ENCODE data around the gene MFGE8. TPM values are rescaled to one million over a fixed set of nuclear protein-coding genes. Genes with fewer than 3 reads are reported as not detected.

Gene MFGE8
- polyA plus RNA-seq, 1 experiment, result 1,967 TPM

DNA sequence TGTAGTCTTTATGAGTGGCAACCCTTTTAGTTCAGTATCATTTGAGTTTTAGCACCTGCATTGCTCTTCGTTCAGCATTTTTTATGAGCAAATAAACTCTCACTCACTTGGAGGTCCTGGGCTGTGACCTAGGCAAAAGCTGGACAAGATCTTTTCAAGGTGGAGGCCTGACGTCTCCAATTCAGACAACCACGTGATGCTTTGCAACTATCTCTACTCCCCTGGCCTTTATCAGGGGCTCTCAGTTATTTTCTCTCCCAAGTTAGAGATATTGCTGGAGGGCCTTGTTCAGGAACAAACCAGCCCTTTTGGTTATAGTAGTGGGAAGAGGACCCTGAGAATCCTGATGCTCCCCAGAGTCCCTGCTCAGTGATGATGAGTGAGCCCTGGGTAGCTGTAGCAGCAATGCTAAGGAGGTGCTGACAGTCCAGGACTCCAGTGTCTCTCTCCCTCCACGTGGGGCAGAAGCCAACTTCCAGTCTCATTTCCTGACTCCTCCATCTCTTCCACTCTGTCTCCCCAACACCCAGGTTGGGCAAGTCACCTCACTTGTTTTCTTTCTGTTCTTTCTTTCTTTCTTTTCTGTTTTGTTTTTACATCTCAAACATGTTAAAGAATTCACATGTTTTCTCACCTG is 48.2 kb downstream of the MFGE8 start:
- CTCF ChIA-PET, result interaction anchor here (1.6 kb wide), 2 partner anchors 14 to 18 kb away, joined by 3 to 4 read pairs; no protein-coding TSS in a partner anchor
- DNase-seq (ENCODE audit: low read depth), result no peak
- H3K36me3 ChIP-seq (ENCODE audit: control insufficient read depth, insufficient read depth, low read length), result no peaks in the 10 kb centered on the region
- peaks cover 16% of the 10 kb centered on the region for H3K27me3 ChIP-seq (ENCODE audit: control insufficient read depth, insufficient read depth, low read length)
- POLR2A ChIA-PET, result no interaction called here
- TF ChIP-seq, protein P1, sequence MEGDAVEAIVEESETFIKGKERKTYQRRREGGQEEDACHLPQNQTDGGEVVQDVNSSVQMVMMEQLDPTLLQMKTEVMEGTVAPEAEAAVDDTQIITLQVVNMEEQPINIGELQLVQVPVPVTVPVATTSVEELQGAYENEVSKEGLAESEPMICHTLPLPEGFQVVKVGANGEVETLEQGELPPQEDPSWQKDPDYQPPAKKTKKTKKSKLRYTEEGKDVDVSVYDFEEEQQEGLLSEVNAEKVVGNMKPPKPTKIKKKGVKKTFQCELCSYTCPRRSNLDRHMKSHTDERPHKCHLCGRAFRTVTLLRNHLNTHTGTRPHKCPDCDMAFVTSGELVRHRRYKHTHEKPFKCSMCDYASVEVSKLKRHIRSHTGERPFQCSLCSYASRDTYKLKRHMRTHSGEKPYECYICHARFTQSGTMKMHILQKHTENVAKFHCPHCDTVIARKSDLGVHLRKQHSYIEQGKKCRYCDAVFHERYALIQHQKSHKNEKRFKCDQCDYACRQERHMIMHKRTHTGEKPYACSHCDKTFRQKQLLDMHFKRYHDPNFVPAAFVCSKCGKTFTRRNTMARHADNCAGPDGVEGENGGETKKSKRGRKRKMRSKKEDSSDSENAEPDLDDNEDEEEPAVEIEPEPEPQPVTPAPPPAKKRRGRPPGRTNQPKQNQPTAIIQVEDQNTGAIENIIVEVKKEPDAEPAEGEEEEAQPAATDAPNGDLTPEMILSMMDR (IDR thresholded peaks at IDR 0.05; ENCODE audit: insufficient read depth, low read depth, low read length), result no peak
- no peak overlapping the region for H3K4me3 ChIP-seq (ENCODE audit: low read depth, low read length)

DNA sequence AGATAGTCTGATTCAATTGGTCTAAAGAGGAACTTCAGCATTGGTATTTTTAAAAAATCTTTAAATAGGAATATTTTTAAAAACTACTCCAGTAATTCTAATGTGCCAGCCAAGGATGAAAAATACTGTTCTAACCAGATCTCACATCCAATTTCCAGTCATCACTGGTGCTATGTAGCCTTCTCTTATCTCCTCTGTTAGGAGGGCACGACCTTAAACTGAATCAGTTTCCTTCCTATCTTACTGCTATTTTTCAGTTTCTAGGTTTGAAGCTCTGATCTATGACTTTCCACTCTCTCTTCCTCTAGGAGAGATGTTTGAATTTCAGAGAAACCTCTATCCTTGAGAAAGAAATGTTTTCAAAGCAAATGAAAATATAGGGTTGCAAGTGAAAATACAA is 49.8 kb downstream of the MFGE8 start:
- Histone ChIP-seq H3K27me3 (ENCODE audit: control insufficient read depth, insufficient read depth, low read length) (peaks cover 19% of the 10 kb centered on the region), H3K36me3 (ENCODE audit: control insufficient read depth, insufficient read depth, low read length) (no peaks in the 10 kb centered on the region), H3K4me3 (ENCODE audit: low read depth, low read length) (no peak overlapping the region)
- ChIA-PET POLR2A (interaction anchor here (0.7 kb wide), 1 partner anchor 430 kb away, joined by 3 read pairs; no protein-coding TSS in a partner anchor), CTCF (no interaction called here)
- no peak for DNase-seq (ENCODE audit: low read depth)
- TF ChIP-seq, protein P1 (IDR thresholded peaks at IDR 0.05; ENCODE audit: insufficient read depth, low read depth, low read length), result no peak

DNA sequence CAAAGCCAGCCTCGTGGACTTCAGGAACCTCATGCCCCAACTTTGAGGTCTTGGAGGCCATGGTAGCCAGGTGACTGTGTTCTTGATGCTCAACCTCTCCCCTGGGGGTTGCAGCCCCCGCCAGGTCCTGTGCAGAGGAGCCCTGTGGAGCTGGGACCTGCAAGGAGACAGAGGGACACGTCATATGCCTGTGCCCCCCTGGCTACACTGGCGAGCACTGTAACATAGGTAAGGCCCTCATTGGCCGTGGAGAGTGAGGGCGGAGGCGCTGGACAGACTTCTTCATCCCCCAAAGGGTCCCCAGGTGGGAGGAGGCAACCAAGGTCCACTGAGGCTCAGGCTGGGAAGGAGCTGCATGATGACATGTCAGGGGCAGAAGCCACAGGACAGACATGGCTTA is 53.0 kb downstream of the MFGE8 start:
- ChIA-PET POLR2A (no interaction called here), CTCF (interaction anchor here (0.8 kb wide), 1 partner anchor 203 kb away, joined by 3 read pairs; no protein-coding TSS in a partner anchor)
- Histone ChIP-seq H3K36me3 (ENCODE audit: control insufficient read depth, insufficient read depth, low read length) (no peaks in the 10 kb centered on the region), H3K4me3 (ENCODE audit: low read depth, low read length) (no peak overlapping the region), H3K27me3 (ENCODE audit: control insufficient read depth, insufficient read depth, low read length) (peaks cover 16% of the 10 kb centered on the region)
- TF ChIP-seq, protein P1 (IDR thresholded peaks at IDR 0.05; ENCODE audit: insufficient read depth, low read depth, low read length), result no peak
- no peak for DNase-seq (ENCODE audit: low read depth)

DNA sequence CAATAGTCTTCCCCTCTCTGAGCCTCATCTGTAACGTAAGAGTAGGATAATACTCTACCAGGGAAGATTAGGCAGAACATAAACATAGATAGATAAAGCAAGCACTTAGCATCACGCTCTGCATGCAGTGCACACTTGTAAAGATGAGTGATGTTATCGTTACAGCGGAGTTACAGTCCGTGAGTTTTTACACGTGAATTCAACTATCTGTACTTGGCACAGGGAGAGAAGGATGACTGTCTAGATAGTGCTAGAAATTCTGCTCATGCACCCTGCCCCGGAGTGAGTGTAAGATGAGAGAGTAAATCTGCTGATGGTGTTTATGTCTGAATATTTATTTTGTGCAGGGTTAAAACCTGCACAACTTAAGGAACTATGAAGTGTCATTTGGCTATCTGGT is 53.6 kb downstream of the MFGE8 start:
- no peaks in the 10 kb centered on the region for H3K36me3 ChIP-seq (ENCODE audit: control insufficient read depth, insufficient read depth, low read length)
- DNase-seq (ENCODE audit: low read depth), result no peak
- peaks cover 16% of the 10 kb centered on the region for H3K27me3 ChIP-seq (ENCODE audit: control insufficient read depth, insufficient read depth, low read length)
- CTCF ChIA-PET, result interaction anchor here (0.8 kb wide), 1 partner anchor 203 kb away, joined by 3 read pairs; no protein-coding TSS in a partner anchor
- TF ChIP-seq, protein P1 (IDR thresholded peaks at IDR 0.05; ENCODE audit: insufficient read depth, low read depth, low read length), result no peak
- POLR2A ChIA-PET, result no interaction called here
- H3K4me3 ChIP-seq (ENCODE audit: low read depth, low read length), result no peak overlapping the region

DNA sequence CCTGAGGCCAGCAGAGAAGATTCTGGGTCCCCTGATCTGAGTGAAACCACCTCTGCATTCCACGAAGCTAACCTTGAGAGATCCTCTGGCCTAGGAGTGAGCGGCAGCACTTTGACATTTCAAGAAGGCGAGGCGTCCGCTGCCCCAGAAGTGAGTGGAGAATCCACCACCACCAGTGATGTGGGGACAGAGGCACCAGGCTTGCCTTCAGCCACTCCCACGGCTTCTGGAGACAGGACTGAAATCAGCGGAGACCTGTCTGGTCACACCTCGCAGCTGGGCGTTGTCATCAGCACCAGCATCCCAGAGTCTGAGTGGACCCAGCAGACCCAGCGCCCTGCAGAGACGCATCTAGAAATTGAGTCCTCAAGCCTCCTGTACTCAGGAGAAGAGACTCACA is 54.2 kb downstream of the MFGE8 start:
- no peaks in the 10 kb centered on the region for H3K36me3 ChIP-seq (ENCODE audit: control insufficient read depth, insufficient read depth, low read length)
- POLR2A ChIA-PET, result no interaction called here
- CTCF ChIA-PET, result no interaction called here
- no peak for DNase-seq (ENCODE audit: low read depth)
- H3K27me3 ChIP-seq (ENCODE audit: control insufficient read depth, insufficient read depth, low read length), result peaks cover 17% of the 10 kb centered on the region
- TF ChIP-seq, protein P1 (IDR thresholded peaks at IDR 0.05; ENCODE audit: insufficient read depth, low read depth, low read length), result no peak
- H3K4me3 ChIP-seq (ENCODE audit: low read depth, low read length), result no peak overlapping the region

Measured in BJ (cell line).